Gastroesophageal sphincter (tissue), 4 donors: ENCODE results near the gene TSPEAR. TPM values are rescaled to one million over a fixed set of nuclear protein-coding genes. Genes with fewer than 3 reads are reported as not detected.

Source experiments
- ATAC-seq: fragments of 150-250 bp; one replicate; pipeline ENCODE4 v1.9.1; 2016; ENCODE audit warnings: mild to moderate bottlenecking, moderate library complexity
- H3K27ac ChIP-seq, 4 donors: fragments of 200-600 bp; sonication (generic) in 3 of 4; 1 replicate in 3 of 4; 2 replicates in 1 of 4; pipeline ENCODE4 v1.5.1; 2016 to 2019
- H3K27me3 ChIP-seq: fragments of 200-600 bp; sonication (generic); one replicate; pipeline ENCODE4 v1.5.1; 2019
- H3K36me3 ChIP-seq, 2 donors: fragments of 200-600 bp; sonication (generic); one replicate each; pipeline ENCODE4 v1.5.1; 2019; ENCODE audit warnings: control low read depth in 1 of 2
- H3K4me1 ChIP-seq, 3 donors: fragments of 200-600 bp; sonication (generic); 1 replicate in 2 of 3; 2 replicates in 1 of 3; pipeline ENCODE4 v1.5.1; 2016 to 2019; ENCODE audit warnings: control low read depth in 2 of 3
- H3K4me3 ChIP-seq, 2 donors: fragments of 200-600 bp; sonication (generic); one replicate each; pipeline ENCODE4 v1.5.1; 2019; ENCODE audit warnings: mild to moderate bottlenecking in 1 of 2, moderate library complexity in 1 of 2
- H3K9me3 ChIP-seq, 3 donors: fragments of 200-600 bp; sonication (generic); one replicate each; pipeline ENCODE4 v1.5.1; 2017 to 2019; ENCODE audit warnings: control low read depth in 2 of 3
- CTCF ChIP-seq, 4 experiments: fragments of 200-600 bp in 2 of 4; fragments of 450-650 bp in 2 of 4; sonication (generic) in 1 of 4; IDR thresholded peaks; one replicate each; pipeline ENCODE4 v1.5.1; 2017 to 2019; ENCODE audit warnings: antibody characterized with exemption in 4 of 4, mild to moderate bottlenecking in 2 of 4, moderate library complexity in 2 of 4
- EP300 ChIP-seq: sonication (generic); formaldehyde crosslinking; IDR thresholded peaks from one replicate; pipeline ENCODE4 v1.6.1; 2017; ENCODE audit warnings: antibody characterized with exemption, mild to moderate bottlenecking
- POLR2A ChIP-seq, 2 donors: fragments of 450-650 bp; IDR thresholded peaks; one replicate each; pipeline ENCODE4 v1.6.1; 2017; ENCODE audit warnings: antibody characterized with exemption in 2 of 2, mild to moderate bottlenecking in 2 of 2, moderate library complexity in 1 of 2
- POLR2AphosphoS5 ChIP-seq: sonication (generic); formaldehyde crosslinking; IDR thresholded peaks from one replicate; pipeline ENCODE4 v1.6.1; 2017; ENCODE audit warnings: antibody characterized with exemption
- WGBS, 2 donors: methylation state at CpG; one replicate each; pipeline ENCODE4 v1.1.5; 2018; ENCODE audit warnings: low coverage in 1 of 2; 5-methylcytosine and 5-hydroxymethylcytosine counted together
- total RNA-seq, 4 donors: library from RNA; depleted of rRNA; stranded (reverse); fragments of >200 nt; gene quantifications; one replicate each; pipeline ENCODE4 v1.1.0, GENCODE V29; 2016

TSPEAR gene
- total RNA-seq, 4 donors from 2014 or later: not detected

GRCh38 chr21:44732956-44733355 lies 21.6 kb upstream of the TSPEAR start:
- 82 to 94% methylated on average over 3 to 7 of the region's 11 CpGs for WGBS, 2 donors
- TF ChIP-seq POLR2AphosphoS5 (no peak), EP300 (no peak), POLR2A (IDR thresholded peaks at IDR 0.05) (no peak), CTCF (IDR thresholded peaks at IDR 0.05) (no peak)
- Histone ChIP-seq H3K27ac (no peak overlapping the region), H3K27me3 (peaks cover 58% of the 10 kb centered on the region), H3K36me3 (no peaks in the 10 kb centered on the region), H3K9me3 (peaks cover 0 to 30% (median 0%) of the 10 kb centered on the region in 3 donors), H3K4me3 (no peak overlapping the region), H3K4me1 (no peaks in the 10 kb centered on the region)
- no peak for ATAC-seq

GRCh38 chr21:44732263-44732662 lies 20.9 kb upstream of the TSPEAR start:
- H3K27ac ChIP-seq: no peak overlapping the region
- no peaks in the 10 kb centered on the region for H3K4me1 ChIP-seq
- WGBS, 2 donors: 88 to 91% methylated on average over 5 to 10 of the region's 10 CpGs
- H3K27me3 ChIP-seq: peaks cover 65% of the 10 kb centered on the region
- H3K9me3 ChIP-seq: peaks cover 0 to 23% (median 0%) of the 10 kb centered on the region in 3 donors
- no peaks in the 10 kb centered on the region for H3K36me3 ChIP-seq
- ATAC-seq: no peak
- no peak for TF ChIP-seq POLR2AphosphoS5
- TF ChIP-seq POLR2A (IDR thresholded peaks at IDR 0.05): no peak
- no peak for TF ChIP-seq CTCF (IDR thresholded peaks at IDR 0.05)
- no peak overlapping the region for H3K4me3 ChIP-seq

GRCh38 chr21:44730951-44731579 lies 19.7 kb upstream of the TSPEAR start:
- TF ChIP-seq POLR2AphosphoS5: no peak
- no peak for TF ChIP-seq EP300
- Histone ChIP-seq H3K27me3 (peaks cover 72% of the 10 kb centered on the region), H3K4me1 (no peaks in the 10 kb centered on the region), H3K27ac (no peak overlapping the region), H3K9me3 (peaks cover 0 to 11% (median 0%) of the 10 kb centered on the region in 3 donors), H3K4me3 (no peak overlapping the region), H3K36me3 (no peaks in the 10 kb centered on the region)
- ATAC-seq: no peak
- 56 to 60% methylated on average over 6 to 9 of the region's 9 CpGs for WGBS, 2 donors

GRCh38 chr21:44730028-44730395 lies 18.6 kb upstream of the TSPEAR start:
- H3K27me3 ChIP-seq: peaks cover 77% of the 10 kb centered on the region
- no peak overlapping the region for H3K4me3 ChIP-seq

GRCh38 chr21:44729336-44730027 lies 18.1 kb upstream of the TSPEAR start:
- Histone ChIP-seq H3K9me3 (no peaks in the 10 kb centered on the region), H3K36me3 (no peaks in the 10 kb centered on the region), H3K27me3 (peaks cover 81% of the 10 kb centered on the region), H3K4me1 (no peaks in the 10 kb centered on the region), H3K4me3 (no peak overlapping the region), H3K27ac (no peak overlapping the region)
- no peak for ATAC-seq
- no peak for TF ChIP-seq POLR2AphosphoS5
- no peak for TF ChIP-seq CTCF (IDR thresholded peaks at IDR 0.05)
- TF ChIP-seq POLR2A (IDR thresholded peaks at IDR 0.05): no peak
- no peak for TF ChIP-seq EP300
- no CpG with 5 or more reads among the region's 23 CpGs for WGBS, 2 donors

More at GRCh38 chr21:44730028-44730395, 18.6 kb upstream of the TSPEAR start:
- Histone ChIP-seq H3K9me3 (peaks cover 0 to 2% (median 0%) of the 10 kb centered on the region in 3 donors), H3K4me1 (no peaks in the 10 kb centered on the region), H3K27ac (no peak overlapping the region), H3K36me3 (no peaks in the 10 kb centered on the region)
- 88 to 100% methylated on average over 1 to 3 of the region's 7 CpGs for WGBS, 2 donors
- no peak for ATAC-seq
- TF ChIP-seq POLR2AphosphoS5 (no peak), POLR2A (IDR thresholded peaks at IDR 0.05) (no peak), CTCF (IDR thresholded peaks at IDR 0.05) (no peak), EP300 (no peak)
